GM23338 (cell line): ENCODE measurements around the gene TMEM37. TPM values are rescaled to one million over a fixed set of nuclear protein-coding genes. Genes with fewer than 3 reads are reported as not detected.

ENCODE experiments used
- ATAC-seq: fragments of 200-7000 bp; cut with Tn5 transposase; 3 replicates; pipeline ENCODE4 v1.9.1; 2020
- DNase-seq: peaks from one replicate; pipeline ENCODE4 v3.0.0-alpha.2; 2015; ENCODE audit warnings: low spot score
- H2AFZ ChIP-seq: fragments of 200-600 bp; sonication (generic); 2 replicates; pipeline ENCODE4 v1.8.0; 2016; ENCODE audit warnings: antibody characterized with exemption, mild to moderate bottlenecking, moderate library complexity
- H3F3A ChIP-seq: fragments of 200-600 bp; sonication (generic); replicated peaks from 2 replicates; pipeline ENCODE4 v1.8.0; 2017; ENCODE audit warnings: antibody characterized with exemption, mixed run types, low read depth
- H3K27ac ChIP-seq: fragments of 200-600 bp; sonication (generic); 2 replicates; pipeline ENCODE4 v1.6.1; 2016; ENCODE audit warnings: low read depth
- H3K27me3 ChIP-seq: fragments of 200-600 bp; sonication (generic); 2 replicates; pipeline ENCODE4 v1.8.0; 2016; ENCODE audit warnings: mild to moderate bottlenecking, mixed run types, moderate library complexity; ENCODE audit not compliant: insufficient read depth
- H3K36me3 ChIP-seq: fragments of 200-600 bp; sonication (generic); 2 replicates; pipeline ENCODE4 v1.8.0; 2016; ENCODE audit warnings: mild to moderate bottlenecking; ENCODE audit not compliant: insufficient read depth
- H3K4me1 ChIP-seq: fragments of 200-600 bp; sonication (generic); 2 replicates; pipeline ENCODE4 v1.8.0; 2016; ENCODE audit warnings: mild to moderate bottlenecking, moderate library complexity; ENCODE audit not compliant: insufficient read depth
- H3K4me2 ChIP-seq: fragments of 200-600 bp; sonication (generic); 2 replicates; pipeline ENCODE4 v1.7.1; 2017; ENCODE audit warnings: mixed run types
- H3K4me3 ChIP-seq: fragments of 200-600 bp; sonication (generic); 2 replicates; pipeline ENCODE4 v1.6.1; 2016; ENCODE audit warnings: mixed run types
- H3K79me2 ChIP-seq: fragments of 200-600 bp; sonication (generic); replicated peaks from 2 replicates; pipeline ENCODE4 v1.8.0; 2017; ENCODE audit warnings: mild to moderate bottlenecking; ENCODE audit not compliant: insufficient read depth
- H3K9me2 ChIP-seq: fragments of 200-600 bp; sonication (generic); 2 replicates; pipeline ENCODE4 v1.8.0; 2017; ENCODE audit not compliant: insufficient read depth
- H4K20me1 ChIP-seq: fragments of 200-600 bp; sonication (generic); replicated peaks from 2 replicates; pipeline ENCODE4 v1.8.0; 2017; ENCODE audit warnings: mild to moderate bottlenecking; ENCODE audit not compliant: insufficient read depth
- H3K27ac Mint-ChIP-seq: 2 replicates; pipeline ENCODE4 v1.8.0; 2020; ENCODE audit warnings: inconsistent platforms, mild to moderate bottlenecking, moderate library complexity, mixed read lengths
- H3K27me3 Mint-ChIP-seq: 3 replicates; pipeline ENCODE4 v1.8.0; 2022; ENCODE audit warnings: low read depth, mild to moderate bottlenecking, moderate library complexity, mixed read lengths, inconsistent platforms; ENCODE audit not compliant: insufficient read depth, poor library complexity
- H3K36me3 Mint-ChIP-seq: 3 replicates; pipeline ENCODE4 v1.8.0; 2021; ENCODE audit warnings: low read depth, mild to moderate bottlenecking, inconsistent platforms, moderate library complexity, mixed read lengths
- H3K4me1 Mint-ChIP-seq: 3 replicates; pipeline ENCODE4 v1.8.0; 2020; ENCODE audit warnings: mild to moderate bottlenecking, inconsistent platforms, mixed read lengths
- H3K4me3 Mint-ChIP-seq: 3 replicates; pipeline ENCODE4 v1.8.0; 2021; ENCODE audit warnings: moderate library complexity, mild to moderate bottlenecking, inconsistent platforms, mixed read lengths
- H3K9me3 Mint-ChIP-seq: 3 replicates; pipeline ENCODE4 v1.8.0; 2020; ENCODE audit warnings: moderate library complexity, mild to moderate bottlenecking, inconsistent platforms, mixed read lengths
- CREB1 ChIP-seq: fragments of 250-450 bp; sonication (Bioruptor Pico); IDR thresholded peaks from 2 replicates; pipeline ENCODE4 v1.5.0; 2020; ENCODE audit warnings: low read depth, mild to moderate bottlenecking, moderate library complexity
- CTCF ChIP-seq, 2 experiments: fragments of 200-600 bp in 1 of 2; sonication (generic) in 1 of 2; conservative IDR thresholded peaks; 2 replicates each; pipeline versions ENCODE4 v1.5.1 to v1.6.1; 2016 to 2017; ENCODE audit warnings: antibody characterized with exemption in 2 of 2, low read depth in 2 of 2, mild to moderate bottlenecking in 2 of 2, moderate library complexity in 1 of 2
- EZH2 ChIP-seq: fragments of 200-600 bp; sonication (generic); IDR thresholded peaks from one replicate; pipeline ENCODE4 v1.8.0; 2017; ENCODE audit warnings: antibody characterized with exemption, mild to moderate bottlenecking, low read depth; ENCODE audit not compliant: unreplicated experiment
- EZH2phosphoT487 ChIP-seq: fragments of 200-600 bp; sonication (generic); IDR thresholded peaks from one replicate; pipeline ENCODE4 v1.8.1; 2018; ENCODE audit warnings: antibody characterized with exemption; ENCODE audit not compliant: unreplicated experiment
- JUNB ChIP-seq: IDR thresholded peaks from one replicate; pipeline ENCODE4 v1.6.1; 2016; ENCODE audit warnings: antibody characterized with exemption; ENCODE audit not compliant: unreplicated experiment
- NANOG ChIP-seq: IDR thresholded peaks from 2 replicates; pipeline ENCODE4 v1.6.1; 2016; ENCODE audit warnings: antibody characterized with exemption, borderline replicate concordance
- POLR2AphosphoS5 ChIP-seq: IDR thresholded peaks from 2 replicates; pipeline ENCODE4 v1.6.1; 2016; ENCODE audit warnings: antibody characterized with exemption, low read depth
- ZNF331 ChIP-seq: fragments of 250-450 bp; sonication (Bioruptor Pico); IDR thresholded peaks from 2 replicates; pipeline ENCODE4 v1.5.0; 2020; ENCODE audit warnings: low read depth, mild to moderate bottlenecking, moderate library complexity
- polyA plus RNA-seq: library from polyadenylated mRNA; unstranded; fragments of >200 nt; fragmentation: Nextera tagmentation; extraction: Ambion mirVana; gene quantifications from 2 replicates; pipeline ENCODE4 v1.2.1, GENCODE V29; 2016
- total RNA-seq: library from RNA; depleted of rRNA; stranded (reverse); fragments of >200 nt; shearing (Covaris generic); gene quantifications from 2 replicates; pipeline ENCODE4 v1.2.3, GENCODE V29; 2014
- TF ChIP-seq, protein P1 (sequence below): IDR thresholded peaks from one replicate; pipeline ENCODE4 v1.6.1; 2018; ENCODE audit warnings: antibody characterized with exemption; ENCODE audit not compliant: unreplicated experiment

The TMEM37 gene
- total and polyA plus RNA-seq, 2 experiments from 2014 or later: 8.6 to 8.8 TPM

GRCh38 chr2:119435081-119435952, 3.7 kb downstream of the TMEM37 start:
- Histone ChIP-seq H3K27me3 (0 out of 2 replicates have a peak, but pooled peaks cover 7% of the 10 kb centered on the region), H3K9me2 (no peaks in the 10 kb centered on the region), H3K27ac (no peak overlapping the region), H3K36me3 (no peaks in the 10 kb centered on the region), H3K4me3 (no peak overlapping the region), H3K79me2 (peaks cover 40% of the 10 kb centered on the region), H4K20me1 (no peaks in the 10 kb centered on the region), H3K4me2 (no peak overlapping the region), H3F3A (0 out of 2 replicates have a peak, but pooled peaks cover 6% of the 10 kb centered on the region), H3K4me1 (peaks cover 37% of the 10 kb centered on the region), H2AFZ (no peak overlapping the region)
- no peak overlapping the region for H3K4me3 Mint-ChIP-seq
- no peaks in the 10 kb centered on the region for H3K9me3 Mint-ChIP-seq
- peaks cover 42% of the 10 kb centered on the region for H3K4me1 Mint-ChIP-seq
- peaks cover 19% of the 10 kb centered on the region; the same call in 2 of the 3 replicates for H3K36me3 Mint-ChIP-seq
- TF ChIP-seq NANOG (no peak), EZH2 (no peak), CTCF (conservative IDR thresholded peaks at IDR 0.05; ENCODE audit: low read depth in 2 of 2) (no peak), JUNB (no peak), EZH2phosphoT487 (no peak)
- TF ChIP-seq, protein P1, sequence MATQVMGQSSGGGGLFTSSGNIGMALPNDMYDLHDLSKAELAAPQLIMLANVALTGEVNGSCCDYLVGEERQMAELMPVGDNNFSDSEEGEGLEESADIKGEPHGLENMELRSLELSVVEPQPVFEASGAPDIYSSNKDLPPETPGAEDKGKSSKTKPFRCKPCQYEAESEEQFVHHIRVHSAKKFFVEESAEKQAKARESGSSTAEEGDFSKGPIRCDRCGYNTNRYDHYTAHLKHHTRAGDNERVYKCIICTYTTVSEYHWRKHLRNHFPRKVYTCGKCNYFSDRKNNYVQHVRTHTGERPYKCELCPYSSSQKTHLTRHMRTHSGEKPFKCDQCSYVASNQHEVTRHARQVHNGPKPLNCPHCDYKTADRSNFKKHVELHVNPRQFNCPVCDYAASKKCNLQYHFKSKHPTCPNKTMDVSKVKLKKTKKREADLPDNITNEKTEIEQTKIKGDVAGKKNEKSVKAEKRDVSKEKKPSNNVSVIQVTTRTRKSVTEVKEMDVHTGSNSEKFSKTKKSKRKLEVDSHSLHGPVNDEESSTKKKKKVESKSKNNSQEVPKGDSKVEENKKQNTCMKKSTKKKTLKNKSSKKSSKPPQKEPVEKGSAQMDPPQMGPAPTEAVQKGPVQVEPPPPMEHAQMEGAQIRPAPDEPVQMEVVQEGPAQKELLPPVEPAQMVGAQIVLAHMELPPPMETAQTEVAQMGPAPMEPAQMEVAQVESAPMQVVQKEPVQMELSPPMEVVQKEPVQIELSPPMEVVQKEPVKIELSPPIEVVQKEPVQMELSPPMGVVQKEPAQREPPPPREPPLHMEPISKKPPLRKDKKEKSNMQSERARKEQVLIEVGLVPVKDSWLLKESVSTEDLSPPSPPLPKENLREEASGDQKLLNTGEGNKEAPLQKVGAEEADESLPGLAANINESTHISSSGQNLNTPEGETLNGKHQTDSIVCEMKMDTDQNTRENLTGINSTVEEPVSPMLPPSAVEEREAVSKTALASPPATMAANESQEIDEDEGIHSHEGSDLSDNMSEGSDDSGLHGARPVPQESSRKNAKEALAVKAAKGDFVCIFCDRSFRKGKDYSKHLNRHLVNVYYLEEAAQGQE: no peak
- ATAC-seq (no peak), DNase-seq (no peak)
- H3K27me3 Mint-ChIP-seq: peaks cover 26% of the 10 kb centered on the region
- H3K27ac Mint-ChIP-seq: no peak overlapping the region

DNA sequence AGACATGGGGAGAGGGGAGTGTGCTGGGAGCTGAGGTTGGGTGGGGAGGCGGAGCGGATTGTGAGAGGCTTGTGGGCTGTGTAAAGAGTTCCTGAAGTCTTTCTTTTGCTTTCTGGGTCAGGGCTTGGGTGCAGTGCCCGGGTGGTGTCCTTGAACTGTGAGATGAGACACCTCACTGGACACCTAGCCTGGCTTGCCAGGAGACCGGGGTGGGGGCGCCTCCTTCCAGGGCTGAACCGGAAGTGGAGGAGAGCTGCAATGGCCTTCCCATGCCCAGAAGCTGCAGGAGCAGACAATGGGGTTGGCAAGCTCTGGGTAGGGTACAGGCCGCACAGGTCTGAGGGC, 4.3 kb downstream of the TMEM37 start:
- ATAC-seq (no peak), DNase-seq (no peak)
- Histone ChIP-seq H3K27me3 (0 out of 2 replicates have a peak, but pooled peaks cover 2% of the 10 kb centered on the region), H3K27ac (no peak overlapping the region), H3K4me2 (no peak overlapping the region), H2AFZ (no peak overlapping the region), H3K4me1 (peaks cover 31% of the 10 kb centered on the region), H4K20me1 (no peaks in the 10 kb centered on the region), H3K36me3 (no peaks in the 10 kb centered on the region), H3K9me2 (no peaks in the 10 kb centered on the region), H3K79me2 (peaks cover 40% of the 10 kb centered on the region), H3F3A (no peaks in the 10 kb centered on the region), H3K4me3 (no peak overlapping the region)
- Mint-ChIP-seq H3K9me3 (no peaks in the 10 kb centered on the region), H3K4me1 (peaks cover 36% of the 10 kb centered on the region), H3K4me3 (no peak overlapping the region), H3K36me3 (peaks cover 19% of the 10 kb centered on the region; the same call in 2 of the 3 replicates), H3K27ac (no peak overlapping the region), H3K27me3 (peaks cover 26% of the 10 kb centered on the region)
- TF ChIP-seq POLR2AphosphoS5 (no peak), CREB1 (no peak), ZNF331 (CRISPR knock-in tag) (no peak), EZH2phosphoT487 (no peak), JUNB (no peak)
